SIG-M5 (cell line): ENCODE results near the gene MRPS2.
"Not testable (repeated sequence)": the region's sequence is repeated elsewhere in the genome, so short reads cannot be mapped to it uniquely, and the experiment has no call there.

Experiments
- DNase-seq: peaks from one replicate; lab custom pipeline; 2025; lab: John Stamatoyannopoulos, UW

Gene MRPS2

DNA sequence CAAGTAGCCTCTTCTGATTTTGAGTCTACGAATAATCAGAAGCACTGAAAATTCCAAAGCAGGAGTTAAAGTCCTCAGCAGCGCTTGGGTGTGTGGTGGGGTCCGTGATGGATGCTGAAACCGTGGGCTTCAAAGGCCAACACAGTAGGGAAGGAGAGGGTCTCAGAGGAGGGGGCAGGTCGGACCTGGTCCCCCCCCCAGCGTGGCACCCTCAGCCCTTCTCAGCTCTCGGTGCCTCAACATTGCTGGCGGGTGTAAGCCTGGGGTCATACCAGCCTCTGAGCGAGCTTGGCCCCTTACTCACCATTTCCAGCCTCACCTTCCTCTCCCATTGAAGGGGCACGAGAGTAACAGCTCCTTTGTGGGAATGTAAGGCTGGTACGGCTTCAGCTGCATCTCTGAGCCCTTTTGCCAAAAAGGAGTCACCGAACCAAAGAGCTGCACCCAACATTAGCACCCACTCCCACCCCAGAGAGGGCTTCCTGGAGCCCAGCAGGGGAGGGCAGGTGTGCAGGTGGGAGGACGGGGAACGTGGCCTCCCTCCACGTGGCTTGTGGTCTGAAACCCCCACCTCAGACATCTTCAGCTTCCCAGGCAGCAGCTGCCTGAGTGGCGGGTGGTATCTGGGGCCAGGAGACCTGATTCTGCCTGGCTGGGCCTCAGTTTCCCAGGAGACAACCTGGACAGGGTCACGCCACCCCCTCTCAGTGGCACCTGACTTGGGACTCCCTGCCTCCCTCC, 14.0 kb downstream of the MRPS2 start:
- no peak for DNase-seq

DNA sequence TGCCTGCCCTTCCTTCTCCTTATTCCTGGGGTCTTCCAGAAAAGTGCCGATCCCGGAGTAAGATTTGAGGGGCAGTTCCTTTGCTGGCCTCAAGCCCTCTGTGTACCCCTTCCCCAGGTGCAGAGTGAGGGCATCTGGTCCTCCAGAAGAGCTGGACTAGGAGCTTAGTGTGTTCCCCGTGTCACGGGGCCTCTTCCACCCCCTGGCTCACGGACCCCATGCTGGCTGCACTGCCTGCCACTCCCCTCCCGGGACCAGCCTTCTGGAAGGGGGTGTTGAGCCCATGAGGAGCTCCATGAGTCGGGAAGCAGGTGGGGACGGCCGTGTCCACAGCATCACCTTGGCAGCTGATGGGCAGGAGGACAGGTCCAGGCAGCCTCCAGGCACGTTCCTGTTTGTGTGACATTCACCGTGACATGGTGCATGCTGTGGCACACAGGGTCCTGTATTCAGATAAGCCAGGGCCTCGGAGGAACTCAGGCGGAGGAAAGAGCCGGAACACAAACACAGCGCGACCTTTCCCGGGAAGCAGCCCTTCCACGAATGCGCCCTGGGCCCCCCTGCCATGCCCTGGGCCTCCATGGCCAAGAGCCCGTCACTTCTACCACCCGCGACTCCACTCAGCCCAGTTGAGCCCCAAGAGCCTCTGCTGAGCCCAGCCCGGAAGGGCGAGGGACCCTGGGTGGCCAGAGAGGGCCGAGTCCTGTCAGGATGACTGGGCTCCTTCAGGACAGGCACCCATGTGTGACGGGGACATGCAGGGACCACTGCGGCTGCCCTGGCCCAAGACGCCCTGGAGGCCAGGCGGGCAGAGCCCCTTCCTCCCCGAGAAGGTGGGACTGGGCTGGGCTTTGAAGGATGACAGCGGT, 14.8 kb downstream of the MRPS2 start:
- no peak for DNase-seq

DNA sequence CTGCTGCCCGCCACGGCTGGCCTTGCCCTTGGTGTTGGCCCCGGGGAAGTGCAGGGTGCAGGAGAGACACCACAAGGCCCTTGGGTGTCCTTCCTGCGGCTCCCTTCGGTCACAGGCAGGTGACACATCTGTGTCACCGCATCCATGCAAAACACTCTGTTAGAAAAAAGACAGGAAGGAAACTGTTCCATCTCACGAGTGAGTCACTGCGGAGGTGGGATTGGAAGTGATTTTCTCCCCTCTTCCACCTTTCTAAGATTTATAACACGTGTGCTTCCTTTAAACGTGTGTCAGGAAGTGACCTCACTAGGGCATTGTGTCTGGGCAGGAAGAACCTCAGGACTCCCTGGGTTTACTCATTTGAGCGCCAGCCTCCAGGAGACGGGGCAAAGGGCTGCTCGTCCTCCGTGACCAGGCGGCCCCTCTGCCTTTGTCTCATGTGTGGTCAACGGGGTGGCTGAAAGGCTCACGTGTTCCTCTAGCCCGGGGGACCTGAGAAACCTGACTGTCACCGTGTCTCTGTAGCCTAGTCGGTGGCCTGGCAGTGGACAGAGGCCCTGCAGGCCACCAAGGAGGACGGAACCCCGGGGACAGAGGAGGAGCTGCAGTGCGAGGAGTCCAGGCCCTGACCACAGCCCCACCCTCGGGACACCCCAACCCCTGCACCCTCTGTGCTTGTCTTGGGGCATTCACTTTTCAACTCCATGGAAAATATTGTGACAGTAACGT, 15.8 kb downstream of the MRPS2 start:
- DNase-seq = no peak

DNA sequence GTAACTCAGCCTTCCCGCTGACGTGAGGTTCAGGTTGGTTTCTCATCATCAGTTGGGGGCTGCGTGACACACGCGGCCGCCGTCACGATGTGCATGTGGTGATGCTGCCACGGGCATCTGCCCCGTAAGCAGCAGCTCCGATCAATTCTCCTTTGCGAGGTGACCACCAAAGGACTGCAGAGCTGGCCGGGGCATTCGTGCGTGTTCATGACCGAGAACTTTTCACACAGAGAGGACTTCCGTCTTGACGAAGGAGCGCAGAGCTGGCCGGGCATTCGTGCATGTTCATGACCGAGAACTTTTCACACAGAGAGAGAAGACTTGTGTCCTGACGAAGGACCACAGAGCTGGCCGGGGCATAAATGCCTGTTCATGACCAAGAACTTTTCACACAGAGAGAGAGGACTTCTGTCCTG, 16.9 kb downstream of the MRPS2 start:
- DNase-seq = no peak

DNA sequence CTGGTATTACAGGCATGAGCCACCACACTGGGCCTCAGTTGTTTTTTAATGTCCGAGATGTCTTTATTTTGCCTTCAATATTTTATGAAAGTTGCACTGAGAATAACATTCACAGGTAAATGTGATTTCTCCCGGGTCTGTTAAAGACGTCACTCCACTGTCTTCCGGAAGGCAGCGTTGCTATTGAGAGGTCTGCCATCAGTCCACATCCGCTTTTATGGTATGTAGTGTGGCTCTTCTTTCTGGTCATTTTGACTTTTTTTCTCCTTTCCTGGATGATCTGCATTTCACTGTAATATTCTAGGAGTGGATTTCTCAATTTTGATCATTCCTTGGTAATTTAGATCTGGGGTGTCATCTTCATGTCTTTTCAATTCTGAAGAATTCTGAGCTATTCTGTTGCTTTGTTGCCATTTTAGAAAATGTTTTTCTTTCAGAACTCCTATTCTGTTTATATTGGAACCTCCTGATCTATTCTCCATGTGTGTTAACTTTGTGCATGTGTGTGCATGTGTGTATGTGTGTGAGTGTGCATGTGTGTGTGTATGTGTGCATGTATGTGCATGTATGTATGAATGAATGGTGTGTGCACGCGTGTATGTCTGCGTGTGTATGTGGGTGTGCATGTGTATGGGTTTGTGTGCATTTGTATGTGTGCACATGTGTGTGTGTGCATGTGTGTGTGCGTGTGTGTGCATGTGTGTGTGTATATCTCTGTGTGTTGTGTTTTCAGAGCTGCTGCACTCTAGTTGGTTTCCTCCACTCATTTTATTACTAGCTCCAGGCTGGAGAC, 18.9 kb downstream of the MRPS2 start:
- no peak for DNase-seq

DNA sequence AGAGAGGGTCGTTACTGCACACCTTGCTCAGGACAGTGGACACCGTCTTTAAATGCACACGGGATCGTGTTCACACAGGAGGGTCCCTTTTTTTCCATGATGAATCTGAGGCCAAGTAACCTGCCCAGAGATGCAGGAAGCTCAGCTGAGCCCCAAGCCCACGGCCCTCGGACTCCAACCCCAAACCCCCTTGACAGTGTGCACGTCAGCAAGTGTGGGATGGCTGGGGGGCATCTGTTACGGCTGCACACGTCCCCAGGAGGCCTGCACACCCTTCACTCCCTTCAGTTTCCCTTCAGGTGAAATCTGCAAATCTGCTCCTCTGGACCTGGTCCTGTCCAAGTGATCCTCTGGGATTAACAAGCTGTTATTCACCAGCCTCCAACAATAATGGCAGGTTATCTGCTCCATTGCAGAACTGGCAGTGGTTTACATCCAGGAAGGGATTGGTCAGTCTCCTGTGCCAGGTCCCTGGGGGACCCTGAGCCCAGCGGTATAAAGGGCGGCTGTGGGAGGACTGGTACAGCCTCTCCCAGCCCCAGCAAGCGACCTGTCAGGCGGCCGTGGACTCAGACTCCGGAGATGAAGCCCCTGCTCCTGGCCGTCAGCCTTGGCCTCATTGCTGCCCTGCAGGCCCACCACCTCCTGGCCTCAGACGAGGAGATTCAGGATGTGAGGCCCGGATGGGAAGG, 20.6 kb downstream of the MRPS2 start, which contains the start of gene LCN1:
Gene LCN1 (plus strand): TSS at position 525 of the 692 bp plus-strand sequence. CDS start 58 bp downstream, at position 583.
- no peak for DNase-seq

DNA sequence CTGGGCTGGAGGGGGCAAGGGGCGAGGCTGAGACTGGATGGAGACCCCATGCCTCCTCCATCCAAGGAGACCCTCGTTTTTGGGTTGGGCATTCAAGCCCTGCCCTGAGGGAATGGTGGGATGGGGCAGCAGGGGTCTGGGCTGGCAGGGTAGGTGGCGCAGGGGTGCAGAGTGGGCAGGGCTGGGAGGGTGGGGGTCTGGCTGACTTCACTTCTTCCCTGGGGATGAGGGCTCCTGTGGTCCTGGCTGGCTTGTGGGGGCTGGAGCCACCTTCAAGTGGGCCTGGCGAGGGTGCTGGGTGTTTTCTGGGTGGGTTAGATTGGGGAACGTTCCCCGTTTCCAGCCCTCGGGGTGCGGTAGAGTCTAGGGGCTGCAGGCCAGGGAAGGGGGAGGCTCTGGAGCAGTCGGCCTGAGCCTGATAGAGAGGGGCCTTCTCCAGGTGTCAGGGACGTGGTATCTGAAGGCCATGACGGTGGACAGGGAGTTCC, 21.2 kb downstream of the MRPS2 start:
- DNase-seq = no peak

DNA sequence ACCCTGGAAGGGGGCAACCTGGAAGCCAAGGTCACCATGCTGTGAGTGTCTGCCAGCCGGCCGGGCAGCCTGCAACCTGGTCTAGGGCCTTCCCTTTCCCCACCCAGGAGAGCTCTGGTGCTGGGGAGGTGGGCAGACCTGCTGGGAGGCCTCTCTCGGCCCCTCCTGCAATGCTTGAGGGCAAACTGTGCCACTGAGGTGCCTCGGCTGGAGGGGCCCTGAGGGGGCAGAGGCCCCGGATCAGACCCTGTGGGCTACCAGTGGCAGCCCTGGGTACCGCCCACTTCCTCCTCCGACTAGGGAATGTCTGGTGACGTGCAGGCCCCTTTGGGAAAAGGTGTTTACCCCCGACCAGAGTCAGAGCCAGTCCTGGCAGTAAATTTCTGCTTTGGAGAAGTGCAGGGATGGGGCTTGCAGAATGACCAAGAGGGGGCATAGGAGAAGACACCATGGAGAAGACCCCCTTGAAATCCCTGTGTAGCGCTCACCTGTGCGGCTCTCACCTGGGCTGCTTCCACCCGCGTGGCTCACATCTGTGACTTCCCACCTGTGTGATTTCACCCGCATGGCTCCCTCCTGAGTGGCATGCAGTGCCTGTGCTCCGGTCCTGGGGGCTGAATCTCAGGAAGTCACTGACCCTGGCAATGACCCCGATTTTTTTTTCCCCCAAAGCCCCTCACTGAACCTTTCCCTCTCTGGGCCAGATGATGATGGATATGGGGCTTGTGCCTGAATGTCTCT, 21.8 kb downstream of the MRPS2 start:
- DNase-seq = no peak

DNA sequence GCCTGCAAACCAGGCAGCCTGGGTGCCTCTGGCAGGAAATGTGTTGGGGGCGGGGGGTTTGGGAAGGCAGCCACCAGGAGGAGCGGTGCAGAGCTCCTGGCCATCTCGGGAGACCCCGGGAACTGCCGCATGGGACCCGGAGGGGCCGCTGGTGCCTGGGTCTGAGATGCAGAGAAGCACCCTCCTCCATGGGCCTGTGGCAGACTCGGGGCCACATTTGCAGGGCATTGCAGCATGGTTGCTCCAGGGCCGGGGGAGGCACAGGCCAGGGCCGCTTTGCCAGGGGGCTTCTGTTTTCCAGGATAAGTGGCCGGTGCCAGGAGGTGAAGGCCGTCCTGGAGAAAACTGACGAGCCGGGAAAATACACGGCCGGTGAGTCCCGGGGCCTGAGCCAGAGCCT, 22.4 kb downstream of the MRPS2 start:
- DNase-seq = no peak

DNA sequence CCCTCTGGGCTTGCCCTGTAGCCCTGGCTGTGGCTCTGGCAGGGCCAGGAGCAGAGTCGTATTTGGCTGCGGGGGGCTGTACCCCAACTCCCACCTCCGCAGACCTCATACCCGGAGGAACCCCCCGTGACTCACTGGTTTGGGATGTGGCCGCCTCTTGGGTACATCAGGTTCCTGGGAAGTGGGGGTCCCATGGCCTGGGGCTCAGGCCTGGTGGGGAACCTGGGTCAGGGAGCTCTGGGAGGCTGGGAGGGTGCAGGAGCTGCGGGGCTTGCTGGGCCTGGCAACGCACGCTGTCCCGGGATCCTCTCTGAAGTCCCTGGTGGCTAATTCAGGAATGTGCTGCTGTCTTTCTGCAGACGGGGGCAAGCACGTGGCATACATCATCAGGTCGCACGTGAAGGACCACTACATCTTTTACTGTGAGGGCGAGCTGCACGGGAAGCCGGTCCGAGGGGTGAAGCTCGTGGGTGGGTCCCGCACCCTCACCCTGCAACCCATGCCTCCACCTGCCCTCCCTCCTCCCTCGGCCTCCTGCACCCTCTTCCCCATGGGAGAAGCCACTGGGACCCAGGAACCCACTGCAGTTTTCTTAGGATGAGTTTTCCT, 23.1 kb downstream of the MRPS2 start:
- DNase-seq = no peak

DNA sequence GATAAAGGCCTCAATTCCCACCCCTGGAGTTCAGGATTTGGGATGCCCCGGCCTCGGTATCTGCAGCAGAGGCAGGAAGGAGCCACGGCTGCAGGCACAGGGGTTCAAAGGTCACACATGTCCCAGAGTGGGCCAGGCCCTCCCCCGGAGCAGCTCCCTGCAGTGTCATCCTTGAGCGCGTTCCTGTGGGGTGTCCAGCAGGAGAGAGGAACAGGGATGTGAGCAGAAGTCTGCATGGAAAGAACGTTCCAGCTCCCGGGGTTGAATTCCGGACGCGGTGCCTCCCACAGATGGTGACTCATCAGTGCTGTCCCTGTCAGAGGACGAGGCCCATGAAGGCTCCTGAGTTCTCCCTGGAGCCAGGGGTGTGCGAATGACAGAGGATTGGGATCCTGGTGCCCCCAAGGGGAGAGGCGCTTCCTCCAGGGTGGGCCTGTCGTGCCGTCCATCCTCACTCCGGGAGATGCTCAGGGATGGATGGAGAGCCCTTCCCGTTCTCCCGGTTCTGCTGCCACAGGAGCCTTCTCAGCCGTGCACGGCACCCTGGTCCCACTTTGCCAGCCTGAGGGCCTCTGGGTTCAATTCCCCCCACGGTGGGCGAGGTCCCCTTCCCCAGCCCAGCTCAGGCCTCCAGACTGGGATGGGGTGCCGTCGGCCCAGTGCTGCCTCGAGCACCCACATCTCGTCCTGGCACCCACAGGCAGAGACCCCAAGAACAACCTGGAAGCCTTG, 23.8 kb downstream of the MRPS2 start:
- no peak for DNase-seq

DNA sequence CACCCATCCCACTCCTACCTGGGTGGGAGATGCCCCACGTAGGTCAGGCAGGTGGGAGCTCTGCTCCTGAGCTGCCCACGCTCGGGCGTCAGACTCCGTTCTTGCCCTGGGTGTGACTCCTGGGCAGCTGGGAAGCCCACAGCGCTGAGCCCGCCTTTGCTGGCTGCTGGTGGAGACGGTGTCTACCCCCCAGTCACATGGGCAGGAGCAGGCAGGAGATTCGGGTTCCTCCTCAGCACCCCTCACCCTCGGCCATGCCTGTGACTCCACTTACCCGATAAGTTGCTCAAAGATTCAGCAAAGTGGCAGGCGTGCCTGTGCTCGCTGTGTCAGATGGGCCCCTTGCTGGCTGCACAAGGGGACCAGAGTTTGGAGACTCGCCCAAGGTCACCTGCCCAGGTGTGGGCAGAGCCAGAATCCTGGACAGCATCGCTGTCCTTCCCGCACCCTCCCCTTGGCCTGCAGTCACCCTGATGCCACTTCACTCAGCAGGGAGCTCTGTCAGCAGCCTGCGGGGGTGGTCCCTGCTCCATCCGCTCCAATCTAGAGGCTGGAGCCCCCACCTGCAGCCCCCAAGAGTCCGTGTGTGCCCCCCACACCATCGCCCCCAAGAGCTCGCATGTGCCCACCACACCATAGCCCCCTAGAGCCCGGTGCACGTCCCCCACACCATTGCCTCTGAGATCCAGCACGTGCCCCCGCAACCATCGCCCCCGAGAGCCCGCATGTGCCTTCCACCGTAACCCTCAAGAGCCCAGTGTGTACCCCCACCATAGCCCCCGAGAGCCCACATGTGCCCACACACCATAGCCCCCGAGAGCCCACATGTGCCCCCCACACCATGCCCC, 25.0 kb downstream of the MRPS2 start:
- DNase-seq = no peak

DNA sequence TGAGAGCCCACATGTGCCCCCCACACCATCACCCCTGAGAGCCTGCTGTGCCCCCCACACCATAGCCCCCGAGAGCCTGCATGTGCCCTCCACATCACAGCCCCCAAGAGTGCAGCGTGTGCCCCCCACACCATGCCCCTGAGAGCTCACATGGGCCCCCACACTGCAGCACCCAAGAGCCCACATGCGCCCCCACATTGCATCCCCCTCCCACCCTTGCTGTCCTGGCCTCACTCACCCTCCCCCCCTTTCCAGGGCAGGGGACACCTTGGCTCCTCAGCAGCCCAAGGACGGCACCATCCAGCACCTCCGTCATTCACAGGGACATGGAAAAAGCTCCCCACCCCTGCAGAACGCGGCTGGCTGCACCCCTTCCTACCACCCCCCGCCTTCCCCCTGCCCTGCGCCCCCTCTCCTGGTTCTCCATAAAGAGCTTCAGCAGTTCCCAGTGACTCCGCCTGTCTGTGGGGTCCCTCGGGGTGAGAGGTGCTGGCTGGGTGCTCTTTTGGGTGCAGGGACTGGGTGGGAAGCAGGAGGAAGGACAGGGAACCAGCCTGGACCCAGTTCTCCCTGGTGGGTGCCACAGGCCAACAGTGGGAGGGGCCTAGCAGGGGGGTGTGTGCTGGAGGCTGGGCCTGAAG, 25.7 kb downstream of the MRPS2 start:
- DNase-seq = no peak

DNA sequence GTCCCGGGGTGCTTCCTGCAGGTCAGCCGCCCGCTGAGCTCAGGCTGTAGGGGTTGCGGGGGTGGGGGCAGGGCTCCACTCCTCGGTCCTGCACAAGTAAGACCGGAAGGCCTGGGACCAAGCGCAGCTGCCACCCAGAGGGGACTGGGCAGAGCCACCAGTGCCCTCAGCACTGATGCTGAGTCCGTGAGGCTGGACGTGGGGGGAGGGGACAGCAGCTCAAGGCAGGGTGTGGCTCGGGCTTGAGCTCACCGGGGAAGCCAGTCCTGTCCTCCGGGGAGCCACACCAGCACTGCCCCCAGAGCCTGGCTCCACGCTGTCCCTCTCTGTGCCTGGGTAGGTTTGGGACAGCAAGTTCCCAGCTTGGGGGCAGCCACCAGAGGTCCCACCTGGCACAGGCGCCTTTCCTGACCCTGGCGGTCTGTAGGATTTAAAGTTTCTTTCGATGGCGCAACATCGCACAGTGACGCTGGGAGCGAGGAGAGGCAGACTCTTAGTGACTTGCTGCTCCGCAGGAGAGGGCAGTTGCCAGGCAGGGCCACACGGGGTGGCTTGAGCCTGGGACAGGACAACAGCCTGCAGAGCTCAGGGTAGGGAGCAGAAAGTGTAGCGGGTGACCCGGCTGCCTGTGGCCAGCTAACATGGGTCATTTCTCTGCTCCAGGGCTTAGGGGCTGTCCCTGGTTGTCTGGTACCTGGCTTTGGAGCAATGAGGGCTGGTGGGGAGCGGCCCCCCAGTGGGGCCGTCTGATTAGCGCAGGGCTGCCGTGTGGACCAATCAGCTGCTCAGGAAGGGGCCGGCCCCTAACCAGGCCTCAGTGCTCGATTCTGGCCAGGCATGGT, 26.5 kb downstream of the MRPS2 start:
- DNase-seq = no peak

DNA sequence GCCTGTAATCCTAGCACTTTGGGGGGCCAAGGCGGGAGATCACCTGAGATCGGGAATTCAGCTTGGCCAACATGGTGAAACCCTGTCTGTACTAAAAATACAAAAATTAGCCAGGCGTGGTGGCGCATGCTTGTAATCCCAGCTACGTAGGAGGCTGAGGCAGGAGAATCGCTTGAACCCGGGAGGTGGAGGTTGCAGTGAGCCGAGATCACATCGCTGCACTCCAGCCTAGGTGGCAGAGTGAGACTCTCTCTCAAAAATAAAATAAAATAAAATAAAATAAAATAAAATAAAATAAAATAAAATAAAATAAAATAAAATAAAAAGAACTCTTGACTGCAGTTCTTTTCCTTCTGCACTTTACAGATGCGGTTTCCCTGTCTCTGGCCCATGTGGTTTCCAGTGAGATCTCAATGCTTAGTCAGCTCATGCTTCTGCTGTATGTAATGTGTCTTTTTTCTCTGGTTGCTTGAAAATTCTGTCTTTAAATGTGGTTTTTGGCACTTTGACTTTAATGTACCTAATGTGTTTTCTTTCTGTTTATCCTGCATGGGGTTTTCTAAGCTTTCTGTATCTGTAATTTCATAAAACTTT, 28.5 kb downstream of the MRPS2 start:
- not testable (repeated sequence) for DNase-seq

DNA sequence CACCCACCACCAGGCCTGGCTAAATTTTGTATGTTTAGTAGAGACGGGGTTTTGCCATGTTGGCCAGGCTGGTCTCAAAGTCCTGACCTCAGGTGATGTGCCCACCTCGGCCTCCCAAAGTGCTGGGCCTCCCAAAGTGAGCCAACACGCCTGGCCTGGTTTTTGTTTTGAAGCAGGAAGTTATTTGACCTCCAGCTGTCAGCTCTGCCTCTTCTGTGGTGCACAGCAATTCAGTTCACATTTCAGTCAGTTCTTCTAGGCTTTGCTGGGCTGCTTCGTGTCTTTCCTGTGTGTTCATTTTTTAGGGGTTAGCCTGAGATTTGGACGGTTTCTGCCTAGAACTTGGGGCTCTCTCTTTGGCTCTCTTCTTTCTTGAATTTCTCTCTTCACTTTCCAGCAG, 29.7 kb downstream of the MRPS2 start:
- DNase-seq = no peak
